H9 (cell line): ENCODE measurements around the gene EPHB2. TPM values are rescaled to one million over a fixed set of nuclear protein-coding genes. Genes with fewer than 3 reads are reported as not detected.
A peak's percentile ranks its signal among the peaks of the same experiment; 100 is the strongest.

ENCODE experiments used
- DNase-seq: peaks from one replicate; pipeline ENCODE4 v3.0.0-alpha.2; 2017
- H2AFZ ChIP-seq: one replicate; pipeline ENCODE4 v1.6.1; 2013; ENCODE audit warnings: mild to moderate bottlenecking, low read length, control low read depth, moderate library complexity
- H2AK5ac ChIP-seq: 2 replicates; pipeline ENCODE4 v1.6.1; 2013; ENCODE audit warnings: low read length, control low read depth, mixed read lengths; ENCODE audit not compliant: insufficient read length
- H2BK120ac ChIP-seq: one replicate; pipeline ENCODE4 v1.6.1; 2013; ENCODE audit warnings: low read depth, mild to moderate bottlenecking, low read length, control low read depth, inconsistent platforms; ENCODE audit not compliant: poor library complexity, severe bottlenecking
- H2BK12ac ChIP-seq: 2 replicates; pipeline ENCODE4 v1.6.1; 2013; ENCODE audit warnings: low read length, control low read depth, mixed read lengths, low read depth; ENCODE audit not compliant: insufficient read length
- H2BK15ac ChIP-seq: 2 replicates; pipeline ENCODE4 v1.6.1; 2013; ENCODE audit warnings: low read depth, low read length, control low read depth
- H2BK20ac ChIP-seq: one replicate; pipeline ENCODE4 v1.6.1; 2013; ENCODE audit warnings: low read depth, mild to moderate bottlenecking, low read length, control low read depth, inconsistent platforms; ENCODE audit not compliant: poor library complexity, severe bottlenecking
- H2BK5ac ChIP-seq: 2 replicates; pipeline ENCODE4 v1.6.1; 2013; ENCODE audit warnings: low read length, control low read depth, mixed read lengths; ENCODE audit not compliant: insufficient read length
- H3K14ac ChIP-seq: 2 replicates; pipeline ENCODE4 v1.6.1; 2013; ENCODE audit warnings: low read length, control low read depth; ENCODE audit not compliant: insufficient read depth
- H3K18ac ChIP-seq: 2 replicates; pipeline ENCODE4 v1.6.1; 2013; ENCODE audit warnings: low read depth, mild to moderate bottlenecking, mixed read lengths, low read length, control low read depth; ENCODE audit not compliant: insufficient read length
- H3K23ac ChIP-seq: 2 replicates; pipeline ENCODE4 v1.6.1; 2013; ENCODE audit warnings: low read length, control low read depth, mixed read lengths, low read depth; ENCODE audit not compliant: insufficient read length
- H3K23me2 ChIP-seq: 2 replicates; pipeline ENCODE4 v1.6.1; 2013; ENCODE audit warnings: low read depth, mild to moderate bottlenecking, mixed read lengths, low read length, control low read depth; ENCODE audit not compliant: insufficient read length, poor library complexity, severe bottlenecking
- H3K27ac ChIP-seq: 2 replicates; pipeline ENCODE4 v1.5.1; 2013; ENCODE audit warnings: low read length, control low read depth, mixed read lengths, low read depth; ENCODE audit not compliant: insufficient read length
- H3K27me3 ChIP-seq: 2 replicates; pipeline ENCODE4 v1.6.1; 2013; ENCODE audit warnings: low read length, control low read depth, inconsistent platforms; ENCODE audit not compliant: insufficient read depth
- H3K4ac ChIP-seq: 2 replicates; pipeline ENCODE4 v1.6.1; 2013; ENCODE audit warnings: low read depth, mild to moderate bottlenecking, control low read depth, inconsistent platforms, low read length, moderate library complexity
- H3K4me1 ChIP-seq: 2 replicates; pipeline ENCODE4 v1.6.1; 2013; ENCODE audit warnings: low read length, control low read depth, inconsistent platforms; ENCODE audit not compliant: insufficient read depth
- H3K4me2 ChIP-seq: 2 replicates; pipeline ENCODE4 v1.6.1; 2013; ENCODE audit warnings: low read length, control low read depth, mixed read lengths; ENCODE audit not compliant: insufficient read length, insufficient read depth
- H3K56ac ChIP-seq: 2 replicates; pipeline ENCODE4 v1.6.1; 2013; ENCODE audit warnings: low read depth, mild to moderate bottlenecking, mixed read lengths, low read length, control low read depth; ENCODE audit not compliant: insufficient read length
- H3K79me1 ChIP-seq: 2 replicates; pipeline ENCODE4 v1.6.1; 2013; ENCODE audit warnings: low read depth, mild to moderate bottlenecking, moderate library complexity, low read length, control low read depth, inconsistent platforms; ENCODE audit not compliant: insufficient read depth, poor library complexity, severe bottlenecking
- H3K79me2 ChIP-seq: 2 replicates; pipeline ENCODE4 v1.6.1; 2013; ENCODE audit warnings: low read length, control low read depth, inconsistent platforms; ENCODE audit not compliant: insufficient read depth
- H3K9ac ChIP-seq: 2 replicates; pipeline ENCODE4 v1.6.1; 2013; ENCODE audit warnings: low read length, control low read depth, mixed read lengths; ENCODE audit not compliant: insufficient read length; ENCODE audit errors: extremely low read depth
- H3K9me3 ChIP-seq: one replicate; pipeline ENCODE4 v1.6.1; 2013; ENCODE audit warnings: low read depth, low read length, inconsistent platforms; ENCODE audit not compliant: control insufficient read depth
- H3T11ph ChIP-seq: one replicate; pipeline ENCODE4 v1.6.1; 2013; ENCODE audit warnings: mild to moderate bottlenecking, low read length, control low read depth, inconsistent platforms
- H4K20me1 ChIP-seq: one replicate; pipeline ENCODE4 v1.6.1; 2013; ENCODE audit not compliant: control insufficient read depth, insufficient read length, insufficient read depth
- H4K5ac ChIP-seq: 2 replicates; pipeline ENCODE4 v1.6.1; 2013; ENCODE audit warnings: low read depth, mild to moderate bottlenecking, mixed read lengths, low read length, control low read depth; ENCODE audit not compliant: insufficient read length
- H4K8ac ChIP-seq: replicated peaks from 2 replicates; pipeline ENCODE4 v1.6.1; 2013; ENCODE audit warnings: low read length, control low read depth, mixed read lengths, low read depth; ENCODE audit not compliant: insufficient read length
- H4K91ac ChIP-seq: 2 replicates; pipeline ENCODE4 v1.6.1; 2013; ENCODE audit warnings: low read depth, mild to moderate bottlenecking, moderate library complexity, mixed read lengths, low read length, control low read depth; ENCODE audit not compliant: insufficient read length
- H3K27ac Mint-ChIP-seq, 3 experiments: 2 replicates in 2 of 3; 3 replicates in 1 of 3; pipeline ENCODE4 v1.8.0; 2020 to 2021; ENCODE audit warnings: mixed read lengths in 3 of 3, mild to moderate bottlenecking in 1 of 3, moderate library complexity in 1 of 3
- H3K27me3 Mint-ChIP-seq: 2 replicates; pipeline ENCODE4 v1.8.0; 2021; ENCODE audit warnings: low read depth, mild to moderate bottlenecking, moderate library complexity, mixed read lengths
- H3K36me3 Mint-ChIP-seq, 3 experiments: 2 replicates in 2 of 3; 3 replicates in 1 of 3; pipeline ENCODE4 v1.8.0; 2020 to 2021; ENCODE audit warnings: low read depth in 3 of 3, mixed read lengths in 3 of 3; ENCODE audit not compliant: insufficient read depth in 1 of 3
- H3K4me1 Mint-ChIP-seq, 2 experiments: 2 replicates each; pipeline ENCODE4 v1.8.0; 2020; ENCODE audit warnings: mixed read lengths in 2 of 2
- H3K4me3 Mint-ChIP-seq, 2 experiments: 2 replicates in 1 of 2; 3 replicates in 1 of 2; pipeline ENCODE4 v1.8.0; 2020 to 2021; ENCODE audit warnings: mild to moderate bottlenecking in 2 of 2, mixed read lengths in 2 of 2, moderate library complexity in 1 of 2
- H3K9me3 Mint-ChIP-seq, 2 experiments: 2 replicates in 1 of 2; 3 replicates in 1 of 2; pipeline ENCODE4 v1.8.0; 2020; ENCODE audit warnings: mild to moderate bottlenecking in 2 of 2, mixed read lengths in 2 of 2, moderate library complexity in 1 of 2
- CTCF ChIP-seq: fragments of 200-600 bp; sonication (generic); conservative IDR thresholded peaks from 3 replicates; pipeline ENCODE4 v1.8.0; 2021; ENCODE audit warnings: antibody characterized with exemption, mild to moderate bottlenecking
- WGBS: extraction: QIAGEN DNeasy Blood & Tissue Kit; methylation state at CpG from one replicate; pipeline ENCODE4 v1.1.7; 2013; ENCODE audit warnings: missing lambda C conversion rate, low lambda C conversion rate, mixed read lengths; ENCODE audit not compliant: insufficient read length; ENCODE audit errors: extremely low coverage; 5-methylcytosine and 5-hydroxymethylcytosine counted together
- total RNA-seq: library from RNA; stranded (reverse); gene quantifications from 2 replicates; pipeline ENCODE4 v1.2.1, GENCODE V29; 2021

EPHB2 gene
- total RNA-seq, 1 experiment from 2014 or later: 9.5 TPM

DNA sequence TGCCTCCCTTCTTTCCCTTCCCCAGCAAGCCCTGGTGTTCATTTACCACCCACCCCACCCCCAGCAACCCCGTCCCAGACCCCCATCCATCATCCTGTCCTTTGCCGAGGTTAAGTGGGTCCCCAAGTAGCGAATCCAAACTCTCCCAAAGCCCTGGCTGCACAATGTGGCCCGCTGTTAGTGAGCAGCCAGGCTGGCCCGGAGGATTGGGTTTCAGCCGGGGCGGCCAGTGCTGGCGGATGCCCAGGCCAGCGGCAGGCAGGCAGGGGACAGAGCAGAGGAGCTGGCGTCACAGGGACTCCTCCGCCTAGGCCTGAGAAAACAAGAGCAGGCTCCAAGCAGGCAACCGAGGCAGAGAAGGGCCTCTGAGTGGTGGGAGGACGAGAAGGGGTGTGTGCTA, 61.4 kb downstream of the EPHB2 start:
- Mint-ChIP-seq H3K9me3 (no peaks in the 10 kb centered on the region), H3K27me3 (no peaks in the 10 kb centered on the region; the same call in 1 of the 2 replicates), H3K27ac (peak overlapping the region in 1 of 3 experiments; percentile 27; a peak in 1 of 7 replicates), H3K4me3 (no peak overlapping the region), H3K4me1 (peaks cover 10 to 29% of the 10 kb centered on the region in 2 experiments), H3K36me3 (no peaks in the 10 kb centered on the region; a peak in 2 of 7 replicates)
- no peak overlapping the region for H3K18ac ChIP-seq
- H2BK12ac ChIP-seq: no peak overlapping the region
- H2BK120ac ChIP-seq: no peak overlapping the region
- no peaks in the 10 kb centered on the region for H3K4me1 ChIP-seq
- H3K79me1 ChIP-seq: no peaks in the 10 kb centered on the region
- WGBS: no CpG with 5 or more reads among the region's 13 CpGs
- H4K8ac ChIP-seq: no peak overlapping the region
- H3T11ph ChIP-seq: no peak overlapping the region
- H3K9me3 ChIP-seq: no peaks in the 10 kb centered on the region
- no peak overlapping the region; the same call in 1 of the 2 replicates for H3K14ac ChIP-seq
- H4K5ac ChIP-seq: no peak overlapping the region
- no peak overlapping the region for H2AK5ac ChIP-seq
- no peak overlapping the region for H2BK5ac ChIP-seq
- no peaks in the 10 kb centered on the region for H3K27me3 ChIP-seq
- no peak overlapping the region for H2BK15ac ChIP-seq
- H4K91ac ChIP-seq: no peak overlapping the region
- H3K23ac ChIP-seq: no peak overlapping the region
- H3K4ac ChIP-seq: no peak overlapping the region
- TF ChIP-seq CTCF: no peak
- no peak overlapping the region for H3K56ac ChIP-seq
- DNase-seq: no peak
- H2BK20ac ChIP-seq: no peak overlapping the region
- no peak overlapping the region for H3K9ac ChIP-seq
- no peaks in the 10 kb centered on the region for H3K79me2 ChIP-seq
- H3K27ac ChIP-seq: no peak overlapping the region
- no peak overlapping the region for H2AFZ ChIP-seq
- H3K4me2 ChIP-seq: no peak overlapping the region
- H4K20me1 ChIP-seq: no peaks in the 10 kb centered on the region
- no peaks in the 10 kb centered on the region for H3K23me2 ChIP-seq
